ENCODE results near the gene BACH2. TPM values are rescaled to one million over a fixed set of nuclear protein-coding genes. Genes with fewer than 3 reads are reported as not detected.

BACH2 gene
- total and polyA plus RNA-seq, 10 of the 15 experiments (the other 5 are each of a cell fraction or from before 2014, with no cell fraction given): 0.03 to 0.28 (median 0.04) TPM; not detected in 3

DNA sequence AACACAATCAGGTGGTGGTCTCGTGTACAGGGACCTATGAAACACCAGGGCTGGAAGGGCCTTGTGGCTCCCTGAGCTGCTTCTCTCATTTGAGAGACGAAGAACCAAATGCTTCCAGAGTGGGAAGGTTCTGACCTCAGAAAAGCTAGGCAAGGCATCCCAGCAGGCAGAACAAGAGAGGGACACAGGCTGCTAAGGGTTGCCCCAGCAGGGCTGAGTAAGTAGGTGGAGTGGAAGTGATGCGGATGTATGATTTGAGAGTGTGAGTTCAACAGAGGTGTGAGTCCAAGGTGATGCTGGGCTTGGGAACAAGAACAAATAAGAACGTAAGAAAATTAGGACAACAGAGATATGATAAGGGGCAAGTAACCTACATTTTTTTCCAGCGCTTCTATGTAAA lies 147.8 kb downstream of the BACH2 start (continued):
- TF ChIP-seq FOXK2 (IDR thresholded peaks at IDR 0.05): no peak
- TF ChIP-seq ZNF592 (IDR thresholded peaks at IDR 0.05): no peak

DNA sequence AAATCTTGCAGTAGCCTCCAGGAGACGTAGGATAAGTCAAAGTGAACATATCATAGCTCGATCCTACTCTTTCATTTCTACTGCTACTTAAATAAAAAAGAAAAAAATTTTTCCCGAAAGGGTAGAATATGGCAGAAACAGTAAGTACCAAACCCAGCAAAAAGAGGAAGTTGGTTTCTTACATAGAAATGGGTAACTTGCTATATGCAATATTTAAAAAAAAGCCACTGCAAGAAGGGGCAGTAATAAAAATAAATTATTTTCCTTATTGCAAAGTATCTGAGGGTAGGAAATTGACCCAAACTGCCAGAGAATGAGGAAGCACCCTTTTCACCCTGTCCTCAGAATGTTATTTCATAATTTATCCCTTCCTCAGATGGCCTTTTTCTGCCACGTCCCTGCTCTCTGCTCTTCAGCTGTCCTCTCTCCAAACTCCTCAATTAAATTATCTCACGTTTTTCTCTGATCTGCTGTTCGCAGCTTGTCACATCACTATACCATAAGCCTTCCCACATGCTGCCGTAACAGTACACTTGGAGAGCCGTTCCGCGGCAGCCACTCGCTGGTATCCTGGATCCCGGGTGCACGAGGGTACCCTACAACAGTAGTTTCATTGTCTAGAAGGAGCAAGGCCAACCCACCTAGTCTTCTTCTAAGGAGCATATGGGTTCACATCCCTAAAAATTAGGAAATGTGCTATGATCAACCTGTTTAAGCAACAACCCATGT lies 149.6 kb downstream of the BACH2 start:
- SMC1A ChIA-PET (ENCODE audit: uncharacterized antibody, unreplicated experiment): no interaction called here
- Histone ChIP-seq H3K9me3 (replicated peaks; ENCODE audit: control insufficient read depth, insufficient read depth, low read length) (no peaks in the 10 kb centered on the region), H3K27me3 (replicated peaks in 1 of 2; ENCODE audit: control insufficient read depth in 2 of 2, insufficient read depth in 2 of 2, low read length in 1 of 2) (no peaks in the 10 kb centered on the region; a peak in 1 of 4 replicates), H3K4me1 (ENCODE audit: control insufficient read depth, insufficient read depth, low read length) (no peaks in the 10 kb centered on the region), H3K9ac (ENCODE audit: control insufficient read depth, insufficient read depth, low read length) (no peak overlapping the region), H4K20me1 (ENCODE audit: control insufficient read depth, insufficient read depth) (no peaks in the 10 kb centered on the region), H3K79me2 (ENCODE audit: control insufficient read depth, insufficient read depth, low read length) (no peaks in the 10 kb centered on the region), H3K36me3 (ENCODE audit: control insufficient read depth in 2 of 2, insufficient read depth in 2 of 2, low read length in 1 of 2) (no peaks in the 10 kb centered on the region), H2AFZ (ENCODE audit: control insufficient read depth, low read depth, low read length) (no peak overlapping the region), H3K4me3 (no peak overlapping the region), H3K4me2 (ENCODE audit: control insufficient read depth, insufficient read depth) (no peak overlapping the region), H3K27ac (ENCODE audit: control insufficient read depth, insufficient read depth) (no peak overlapping the region)
- RAD21 ChIA-PET (ENCODE audit: unreplicated experiment): no interaction called here
- FAIRE-seq (no peak), DNase-seq (ENCODE audit: low read depth, low spot score) (no peak), ATAC-seq (no peak)
- in situ Hi-C loops (cut with MboI): no loop called here
- CTCF ChIA-PET: interaction anchor here (0.6 kb wide), 1 partner anchor 34 kb away, joined by 3 read pairs; no protein-coding TSS in a partner anchor
- no TSS peak for BruUV-seq (replicated peaks)
- intact Hi-C loops (cut with micrococcal nuclease; ENCODE audit: unreplicated experiment): no loop called here
- POLR2A ChIA-PET: no interaction called here
- 55% methylated on average over 13 of the region's 13 CpGs for WGBS (ENCODE audit: insufficient coverage, insufficient replicate concordance, low lambda C conversion rate, missing lambda C conversion rate)
- TF ChIP-seq SPI1 (IDR thresholded peaks at IDR 0.05; ENCODE audit: borderline replicate concordance, insufficient read depth, low read depth, low read length): peak; percentile 33; the same call in 1 of the 2 replicates
- TF ChIP-seq ZNF592 (IDR thresholded peaks at IDR 0.05): no peak
